Vagina (tissue), 2 donors: ENCODE data around the gene TIE1.

ENCODE experiments used
- POLR2A ChIP-seq, 2 donors: fragments of 450-650 bp; IDR thresholded peaks; one replicate each; pipeline ENCODE4 v1.6.1; 2017; ENCODE audit warnings: antibody characterized with exemption in 2 of 2, mild to moderate bottlenecking in 2 of 2, moderate library complexity in 2 of 2
- POLR2AphosphoS5 ChIP-seq, 2 donors: sonication (generic); formaldehyde crosslinking; IDR thresholded peaks; one replicate each; pipeline ENCODE4 v1.9.0; 2017; ENCODE audit warnings: antibody characterized with exemption in 2 of 2, mild to moderate bottlenecking in 2 of 2, low read depth in 1 of 2; ENCODE audit not compliant: insufficient read depth in 1 of 2
- TF ChIP-seq, protein P1 (sequence below), 3 experiments: fragments of 450-650 bp in 2 of 3; fragments of 200-600 bp in 1 of 3; sonication (generic) in 1 of 3; IDR thresholded peaks; one replicate each; pipeline ENCODE4 v1.5.1; 2017 to 2019; ENCODE audit warnings: antibody characterized with exemption in 3 of 3, mild to moderate bottlenecking in 2 of 3, moderate library complexity in 2 of 3

DNA sequence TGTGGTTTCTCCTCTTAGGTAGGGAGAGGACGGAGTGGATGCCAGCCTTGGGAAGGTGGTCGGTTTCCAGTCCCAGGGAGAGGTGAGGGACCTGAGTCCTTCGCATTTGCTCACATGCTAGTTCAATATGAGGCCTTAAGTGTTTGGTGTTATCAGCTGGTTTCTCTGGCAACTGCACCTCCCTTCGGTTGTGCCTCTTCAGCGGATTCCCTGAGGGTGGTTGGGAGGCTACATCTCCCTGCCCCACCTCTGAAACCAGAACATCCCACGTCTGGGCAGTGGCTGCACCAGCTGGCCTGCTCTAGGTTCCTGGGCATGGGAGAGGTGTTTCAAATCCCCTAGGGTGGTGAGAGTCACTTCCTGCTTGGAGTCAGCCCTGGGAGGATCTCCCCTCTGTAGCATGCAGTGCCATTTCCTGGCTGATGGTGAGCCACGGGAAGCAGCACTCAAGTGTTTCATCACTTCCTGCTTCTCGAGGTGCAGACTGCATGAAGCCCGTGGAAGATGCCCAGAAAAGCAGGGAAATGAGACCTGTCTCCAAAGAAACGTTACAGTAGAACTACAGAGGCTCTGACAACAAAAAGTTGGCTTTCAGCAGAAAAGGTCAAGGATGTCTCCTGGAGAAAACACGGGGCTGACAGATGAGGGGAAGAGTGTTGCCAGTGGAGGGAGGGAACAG is 26.5 kb upstream of the TIE1 start:
- TF ChIP-seq POLR2AphosphoS5 (IDR thresholded peaks at IDR 0.05; ENCODE audit: insufficient read depth in 1 of 2, low read depth in 1 of 2), result no peak
- TF ChIP-seq, protein P1, sequence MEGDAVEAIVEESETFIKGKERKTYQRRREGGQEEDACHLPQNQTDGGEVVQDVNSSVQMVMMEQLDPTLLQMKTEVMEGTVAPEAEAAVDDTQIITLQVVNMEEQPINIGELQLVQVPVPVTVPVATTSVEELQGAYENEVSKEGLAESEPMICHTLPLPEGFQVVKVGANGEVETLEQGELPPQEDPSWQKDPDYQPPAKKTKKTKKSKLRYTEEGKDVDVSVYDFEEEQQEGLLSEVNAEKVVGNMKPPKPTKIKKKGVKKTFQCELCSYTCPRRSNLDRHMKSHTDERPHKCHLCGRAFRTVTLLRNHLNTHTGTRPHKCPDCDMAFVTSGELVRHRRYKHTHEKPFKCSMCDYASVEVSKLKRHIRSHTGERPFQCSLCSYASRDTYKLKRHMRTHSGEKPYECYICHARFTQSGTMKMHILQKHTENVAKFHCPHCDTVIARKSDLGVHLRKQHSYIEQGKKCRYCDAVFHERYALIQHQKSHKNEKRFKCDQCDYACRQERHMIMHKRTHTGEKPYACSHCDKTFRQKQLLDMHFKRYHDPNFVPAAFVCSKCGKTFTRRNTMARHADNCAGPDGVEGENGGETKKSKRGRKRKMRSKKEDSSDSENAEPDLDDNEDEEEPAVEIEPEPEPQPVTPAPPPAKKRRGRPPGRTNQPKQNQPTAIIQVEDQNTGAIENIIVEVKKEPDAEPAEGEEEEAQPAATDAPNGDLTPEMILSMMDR (IDR thresholded peaks at IDR 0.05), result no peak
- TF ChIP-seq POLR2A (IDR thresholded peaks at IDR 0.05), result no peak
